Vagina (tissue), 2 donors: ENCODE data around the gene OR5W2.

Source experiments
- CTCF ChIP-seq, 3 experiments: fragments of 450-650 bp in 2 of 3; fragments of 200-600 bp in 1 of 3; sonication (generic) in 1 of 3; IDR thresholded peaks; one replicate each; pipeline ENCODE4 v1.5.1; 2017 to 2019; ENCODE audit warnings: antibody characterized with exemption in 3 of 3, mild to moderate bottlenecking in 2 of 3, moderate library complexity in 2 of 3
- POLR2A ChIP-seq, 2 donors: fragments of 450-650 bp; IDR thresholded peaks; one replicate each; pipeline ENCODE4 v1.6.1; 2017; ENCODE audit warnings: antibody characterized with exemption in 2 of 2, mild to moderate bottlenecking in 2 of 2, moderate library complexity in 2 of 2
- POLR2AphosphoS5 ChIP-seq, 2 donors: sonication (generic); formaldehyde crosslinking; IDR thresholded peaks; one replicate each; pipeline ENCODE4 v1.9.0; 2017; ENCODE audit warnings: antibody characterized with exemption in 2 of 2, mild to moderate bottlenecking in 2 of 2, low read depth in 1 of 2; ENCODE audit not compliant: insufficient read depth in 1 of 2

- TF ChIP-seq POLR2A (IDR thresholded peaks at IDR 0.05) (no peak), CTCF (IDR thresholded peaks at IDR 0.05) (no peak), POLR2AphosphoS5 (IDR thresholded peaks at IDR 0.05; ENCODE audit: insufficient read depth in 1 of 2, low read depth in 1 of 2) (no peak)
Observed at GRCh38 chr11:55942785-55943392, 28.5 kb upstream of the OR5W2 start.
